Suprapubic skin (tissue), 4 donors: ENCODE data around the gene PLCD1.

Source experiments
- POLR2A ChIP-seq, 2 donors: fragments of 450-650 bp; IDR thresholded peaks; one replicate each; pipeline ENCODE4 v1.6.1; 2017; ENCODE audit warnings: antibody characterized with exemption in 2 of 2, mild to moderate bottlenecking in 2 of 2, moderate library complexity in 2 of 2
- POLR2AphosphoS5 ChIP-seq, 3 donors: sonication (generic); formaldehyde crosslinking; IDR thresholded peaks; one replicate each; pipeline ENCODE4 v1.6.1; 2017; ENCODE audit warnings: antibody characterized with exemption in 3 of 3
- TF ChIP-seq, protein P1 (sequence below), 2 donors: fragments of 200-600 bp in 1 of 2; fragments of 450-650 bp in 1 of 2; sonication (generic) in 1 of 2; IDR thresholded peaks; one replicate each; pipeline ENCODE4 v1.5.1; 2016 to 2019; ENCODE audit warnings: antibody characterized with exemption in 2 of 2, mild to moderate bottlenecking in 1 of 2, moderate library complexity in 1 of 2

GRCh38 chr3:38007754-38008090 is 21.7 kb downstream of the PLCD1 start:
- TF ChIP-seq, protein P1, sequence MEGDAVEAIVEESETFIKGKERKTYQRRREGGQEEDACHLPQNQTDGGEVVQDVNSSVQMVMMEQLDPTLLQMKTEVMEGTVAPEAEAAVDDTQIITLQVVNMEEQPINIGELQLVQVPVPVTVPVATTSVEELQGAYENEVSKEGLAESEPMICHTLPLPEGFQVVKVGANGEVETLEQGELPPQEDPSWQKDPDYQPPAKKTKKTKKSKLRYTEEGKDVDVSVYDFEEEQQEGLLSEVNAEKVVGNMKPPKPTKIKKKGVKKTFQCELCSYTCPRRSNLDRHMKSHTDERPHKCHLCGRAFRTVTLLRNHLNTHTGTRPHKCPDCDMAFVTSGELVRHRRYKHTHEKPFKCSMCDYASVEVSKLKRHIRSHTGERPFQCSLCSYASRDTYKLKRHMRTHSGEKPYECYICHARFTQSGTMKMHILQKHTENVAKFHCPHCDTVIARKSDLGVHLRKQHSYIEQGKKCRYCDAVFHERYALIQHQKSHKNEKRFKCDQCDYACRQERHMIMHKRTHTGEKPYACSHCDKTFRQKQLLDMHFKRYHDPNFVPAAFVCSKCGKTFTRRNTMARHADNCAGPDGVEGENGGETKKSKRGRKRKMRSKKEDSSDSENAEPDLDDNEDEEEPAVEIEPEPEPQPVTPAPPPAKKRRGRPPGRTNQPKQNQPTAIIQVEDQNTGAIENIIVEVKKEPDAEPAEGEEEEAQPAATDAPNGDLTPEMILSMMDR (IDR thresholded peaks at IDR 0.05), result no peak
- TF ChIP-seq POLR2AphosphoS5 (IDR thresholded peaks at IDR 0.05) (no peak), POLR2A (IDR thresholded peaks at IDR 0.05) (no peak)
